GM12875 (cell line): ENCODE data around the gene ARHGEF7.

Source experiments
- H3K4me3 ChIP-seq: one replicate; pipeline ENCODE4 v1.5.1; 2011; ENCODE audit warnings: low read depth, low read length, control low read depth
- TF ChIP-seq, protein P1 (sequence below): IDR thresholded peaks from 2 replicates; pipeline ENCODE4 v1.5.1; 2011; ENCODE audit warnings: low read depth, mild to moderate bottlenecking, control low read depth, inconsistent platforms, low read length, moderate library complexity, borderline replicate concordance; ENCODE audit not compliant: insufficient read depth

ARHGEF7 gene

DNA sequence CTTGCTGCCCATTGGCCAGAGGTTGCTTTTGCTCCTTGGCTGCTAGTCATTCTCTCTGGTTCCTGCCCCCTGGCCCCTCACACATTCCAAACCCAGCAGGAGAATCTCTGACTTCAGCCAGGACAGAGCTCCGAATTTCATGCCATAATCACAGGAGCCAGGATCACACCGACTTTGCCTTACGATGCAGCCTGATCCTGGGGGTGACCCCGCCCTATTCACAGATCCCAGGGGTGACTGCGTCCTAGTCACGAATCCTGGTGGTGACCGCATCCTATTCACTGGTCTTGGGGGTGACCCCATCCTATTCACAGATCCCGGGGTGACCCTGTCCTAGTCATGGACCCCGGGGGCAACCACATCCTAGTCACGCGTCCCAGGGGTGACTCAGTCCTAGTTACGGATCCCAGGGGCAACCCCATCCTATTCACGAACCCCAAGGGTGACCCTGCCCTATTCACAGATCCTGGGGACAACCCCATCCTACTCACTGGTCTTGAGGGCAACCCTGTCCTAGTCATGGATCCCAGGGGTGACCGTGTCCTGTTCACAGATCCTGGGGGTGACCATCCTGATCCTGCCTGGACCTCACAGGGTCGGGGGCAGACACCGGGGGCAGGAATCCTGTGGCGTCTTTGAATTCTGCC is 198.0 kb downstream of the ARHGEF7 start:
- TF ChIP-seq, protein P1, sequence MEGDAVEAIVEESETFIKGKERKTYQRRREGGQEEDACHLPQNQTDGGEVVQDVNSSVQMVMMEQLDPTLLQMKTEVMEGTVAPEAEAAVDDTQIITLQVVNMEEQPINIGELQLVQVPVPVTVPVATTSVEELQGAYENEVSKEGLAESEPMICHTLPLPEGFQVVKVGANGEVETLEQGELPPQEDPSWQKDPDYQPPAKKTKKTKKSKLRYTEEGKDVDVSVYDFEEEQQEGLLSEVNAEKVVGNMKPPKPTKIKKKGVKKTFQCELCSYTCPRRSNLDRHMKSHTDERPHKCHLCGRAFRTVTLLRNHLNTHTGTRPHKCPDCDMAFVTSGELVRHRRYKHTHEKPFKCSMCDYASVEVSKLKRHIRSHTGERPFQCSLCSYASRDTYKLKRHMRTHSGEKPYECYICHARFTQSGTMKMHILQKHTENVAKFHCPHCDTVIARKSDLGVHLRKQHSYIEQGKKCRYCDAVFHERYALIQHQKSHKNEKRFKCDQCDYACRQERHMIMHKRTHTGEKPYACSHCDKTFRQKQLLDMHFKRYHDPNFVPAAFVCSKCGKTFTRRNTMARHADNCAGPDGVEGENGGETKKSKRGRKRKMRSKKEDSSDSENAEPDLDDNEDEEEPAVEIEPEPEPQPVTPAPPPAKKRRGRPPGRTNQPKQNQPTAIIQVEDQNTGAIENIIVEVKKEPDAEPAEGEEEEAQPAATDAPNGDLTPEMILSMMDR, result no peak
- no peak overlapping the region for H3K4me3 ChIP-seq

DNA sequence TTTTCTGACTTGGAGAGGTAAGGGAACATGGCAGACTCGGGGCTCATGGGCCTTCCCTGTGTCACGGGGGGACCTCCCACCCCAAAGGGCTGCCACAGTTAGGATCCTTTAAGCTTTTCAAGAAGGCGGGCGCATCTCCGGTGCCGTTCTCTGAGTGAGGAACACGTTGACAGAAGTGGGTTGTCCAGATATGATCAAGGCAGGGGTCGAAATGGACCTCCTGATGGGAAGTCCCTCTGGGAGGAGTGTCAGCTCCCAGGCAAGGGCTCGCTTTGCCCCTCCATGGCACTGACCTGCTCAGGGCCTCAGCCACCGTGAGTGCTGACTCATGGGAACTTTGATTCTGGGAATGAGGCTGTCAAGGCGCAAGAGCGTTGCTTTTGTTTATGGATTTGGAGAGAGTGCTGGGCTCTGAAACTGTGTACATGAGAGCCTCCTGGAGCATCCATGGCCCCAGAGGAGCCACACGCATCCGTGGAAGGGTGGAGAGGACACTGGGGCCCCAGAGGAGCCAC is 198.9 kb downstream of the ARHGEF7 start:
- H3K4me3 ChIP-seq, result no peak overlapping the region
- TF ChIP-seq, protein P1, result no peak

DNA sequence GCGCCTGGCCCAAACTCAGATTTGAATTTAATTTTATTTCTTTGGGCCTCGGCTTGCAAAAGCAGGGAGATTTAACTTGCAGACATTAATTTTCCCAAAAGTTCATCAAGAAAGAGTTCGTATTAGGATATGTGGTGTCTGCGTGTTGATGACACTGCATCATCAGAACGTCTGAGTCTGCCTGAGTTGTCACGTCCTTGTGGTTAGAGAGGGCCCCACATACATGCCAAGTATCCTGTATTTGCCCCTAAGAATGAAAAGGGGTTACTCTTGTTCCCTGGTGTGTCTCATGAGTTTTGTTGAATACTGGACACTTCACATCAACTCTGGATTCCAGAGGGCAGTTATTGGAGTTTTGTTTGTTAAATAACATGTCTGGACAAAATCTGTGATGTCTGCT is 199.7 kb downstream of the ARHGEF7 start:
- TF ChIP-seq, protein P1, result no peak
- H3K4me3 ChIP-seq, result no peak overlapping the region

DNA sequence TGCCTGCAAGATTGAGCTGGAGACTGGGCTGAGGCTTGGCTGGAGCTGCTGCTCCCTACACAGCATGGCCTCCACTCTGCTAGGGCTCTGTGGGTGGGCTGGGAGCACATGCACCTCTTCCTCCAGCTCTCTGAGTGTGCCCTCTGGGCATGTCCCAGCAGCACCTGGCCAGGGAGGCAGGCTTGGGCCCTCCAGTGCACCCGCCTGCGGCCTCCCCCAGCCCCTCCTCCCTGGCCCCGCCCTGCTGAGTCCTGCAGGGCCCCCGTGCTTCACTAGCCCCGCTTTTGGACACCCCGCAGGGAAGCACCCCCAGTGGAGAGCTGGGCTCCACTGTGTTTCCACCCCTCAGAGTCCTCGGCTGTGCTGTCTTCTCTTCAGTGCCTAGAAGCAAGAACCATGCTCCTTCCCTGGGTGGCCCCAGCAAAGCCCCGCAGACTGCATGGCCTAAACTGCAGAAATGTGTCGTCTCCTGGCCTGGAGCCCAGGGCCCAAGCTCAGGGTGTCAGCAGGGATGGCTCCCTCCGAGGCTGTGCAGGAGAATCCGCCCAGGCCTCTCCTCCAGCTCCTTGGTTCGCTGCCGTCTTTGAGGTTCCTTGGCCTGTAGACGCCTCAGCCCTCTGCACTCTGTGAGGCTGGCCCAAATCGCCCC is 200.4 kb downstream of the ARHGEF7 start:
- TF ChIP-seq, protein P1, result no peak

DNA sequence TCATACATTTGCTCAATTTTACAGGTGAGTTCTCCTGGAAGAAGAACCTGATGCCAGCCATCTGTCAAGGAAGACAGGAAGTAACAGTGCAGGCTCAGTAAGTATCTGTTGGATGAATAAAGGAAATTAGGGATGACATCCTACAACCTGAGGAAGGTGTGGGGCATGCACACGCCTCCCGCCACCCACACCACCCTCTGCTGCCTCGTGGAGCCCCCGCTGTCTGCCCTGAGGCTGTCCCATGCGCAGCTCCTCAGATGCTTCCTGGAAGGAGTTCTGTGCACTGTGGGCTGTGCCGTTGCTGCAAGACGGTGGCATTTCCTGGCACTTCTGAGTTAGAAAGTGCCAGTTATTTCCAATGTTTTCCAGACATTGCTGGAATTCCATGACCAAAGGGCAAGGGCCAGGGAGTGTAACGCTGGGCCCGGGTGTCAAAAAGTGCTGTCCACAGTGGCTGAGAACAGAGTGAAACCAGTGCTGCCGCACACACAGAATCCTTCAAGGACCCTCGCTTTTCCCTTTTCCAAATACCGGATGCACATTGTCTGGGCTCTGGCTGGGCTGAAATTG is 201.1 kb downstream of the ARHGEF7 start:
- TF ChIP-seq, protein P1, result no peak

More for the DNA sequence above, 200.4 kb downstream of the ARHGEF7 start:
- no peak overlapping the region for H3K4me3 ChIP-seq

DNA sequence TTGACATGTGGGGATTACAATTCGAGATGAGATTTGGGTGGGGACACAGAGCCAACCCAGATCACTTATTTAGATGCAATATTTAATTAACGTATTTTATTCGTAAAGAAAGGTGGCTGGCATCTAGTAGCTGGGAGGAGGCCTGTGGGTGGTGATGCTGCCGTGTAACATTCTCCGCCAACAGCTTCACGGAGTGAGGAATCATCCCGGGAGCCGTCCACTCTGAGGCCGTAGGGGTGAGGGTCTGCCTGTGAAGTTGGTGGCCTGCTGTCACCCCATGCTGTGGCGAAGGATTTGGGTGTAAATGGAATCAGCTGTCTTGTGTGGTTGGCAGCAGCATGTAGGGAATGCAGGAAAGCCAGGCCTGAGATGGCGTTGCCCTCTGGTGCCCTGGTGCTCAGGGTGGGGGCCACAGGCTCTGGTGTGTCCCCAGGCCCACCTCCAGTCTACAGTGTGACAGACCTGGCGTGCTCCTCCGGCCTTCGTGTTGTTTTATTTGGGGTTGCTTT is 202.0 kb downstream of the ARHGEF7 start:
- no peak overlapping the region for H3K4me3 ChIP-seq
- TF ChIP-seq, protein P1, result no peak

More for the DNA sequence above, 201.1 kb downstream of the ARHGEF7 start:
- no peak overlapping the region for H3K4me3 ChIP-seq
